Measurements from ENCODE around the gene ELAVL1. TPM values are rescaled to one million over a fixed set of nuclear protein-coding genes. Genes with fewer than 3 reads are reported as not detected.

ELAVL1 gene
- total RNA-seq, 1 donor from 2014 or later, result 17.5 TPM

GRCh38 chr19:7986321-7987113, 18.9 kb downstream of the ELAVL1 start:
- peak; percentile 62 to 75 for DNase-seq (ENCODE audit: low read depth in 2 of 2)

GRCh38 chr19:7985481-7985911, 19.9 kb downstream of the ELAVL1 start:
- no peak for DNase-seq (ENCODE audit: low read depth in 2 of 2)

GRCh38 chr19:7983995-7984837, 21.2 kb downstream of the ELAVL1 start:
- DNase-seq (ENCODE audit: low read depth in 2 of 2), result no peak

GRCh38 chr19:7983286-7983950, 22.0 kb downstream of the ELAVL1 start:
- DNase-seq (ENCODE audit: low read depth in 2 of 2), result no peak

DNA sequence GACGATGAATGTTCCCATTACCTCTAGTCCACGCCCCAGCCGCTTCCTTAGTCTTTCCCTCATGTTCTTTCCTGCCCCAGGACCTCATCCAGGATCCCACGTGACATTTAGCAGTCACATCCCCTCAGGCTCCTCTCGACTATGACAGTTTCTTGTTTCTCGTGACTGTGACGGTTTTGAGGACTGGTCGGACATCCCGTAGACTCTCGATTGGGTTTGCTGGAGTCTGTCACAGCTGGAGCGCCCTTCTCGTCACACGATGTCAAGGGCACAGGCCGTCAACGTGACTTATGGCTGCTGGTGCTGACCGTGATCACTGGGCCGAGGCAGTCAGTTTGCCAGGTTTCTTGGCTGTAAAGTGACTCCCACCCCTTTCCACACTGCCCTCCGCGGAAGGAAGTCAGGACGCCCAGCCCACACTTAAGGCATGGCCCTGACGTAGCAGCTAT, 22.8 kb downstream of the ELAVL1 start:
- peak in 1 of 2 donors; percentile 36 for DNase-seq (ENCODE audit: low read depth in 2 of 2)

GRCh38 chr19:7982103-7982502, 23.3 kb downstream of the ELAVL1 start:
- no peak for DNase-seq (ENCODE audit: low read depth in 2 of 2)

- no peak for DNase-seq (ENCODE audit: low read depth in 2 of 2)
Measured at GRCh38 chr19:7981661-7982060, 23.8 kb downstream of the ELAVL1 start.

GRCh38 chr19:7981199-7981598, 24.2 kb downstream of the ELAVL1 start:
- no peak for DNase-seq (ENCODE audit: low read depth in 2 of 2)

GRCh38 chr19:7980635-7981121, 24.8 kb downstream of the ELAVL1 start:
- no peak for DNase-seq (ENCODE audit: low read depth in 2 of 2)

DNA sequence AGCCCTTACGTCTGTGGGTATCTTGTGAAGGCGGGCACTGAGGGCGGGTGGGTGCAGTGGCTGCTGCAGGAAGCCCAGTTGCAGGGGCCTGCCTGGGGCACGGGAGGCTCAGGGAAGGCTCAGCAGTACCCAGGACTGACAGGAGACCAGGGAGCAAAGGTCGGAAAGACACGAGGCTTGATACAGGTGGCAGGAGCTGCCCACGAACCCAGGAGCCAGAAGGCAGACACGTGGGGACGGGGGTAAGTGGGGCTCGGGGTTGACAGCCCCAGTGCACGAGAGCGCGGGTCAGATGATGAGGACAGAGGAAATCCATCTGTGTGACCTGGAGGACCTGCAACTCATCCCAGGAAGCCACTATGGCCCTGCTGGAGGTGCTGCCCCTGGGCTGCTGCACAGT, 25.3 kb downstream of the ELAVL1 start:
- no peak for DNase-seq (ENCODE audit: low read depth in 2 of 2)

DNA sequence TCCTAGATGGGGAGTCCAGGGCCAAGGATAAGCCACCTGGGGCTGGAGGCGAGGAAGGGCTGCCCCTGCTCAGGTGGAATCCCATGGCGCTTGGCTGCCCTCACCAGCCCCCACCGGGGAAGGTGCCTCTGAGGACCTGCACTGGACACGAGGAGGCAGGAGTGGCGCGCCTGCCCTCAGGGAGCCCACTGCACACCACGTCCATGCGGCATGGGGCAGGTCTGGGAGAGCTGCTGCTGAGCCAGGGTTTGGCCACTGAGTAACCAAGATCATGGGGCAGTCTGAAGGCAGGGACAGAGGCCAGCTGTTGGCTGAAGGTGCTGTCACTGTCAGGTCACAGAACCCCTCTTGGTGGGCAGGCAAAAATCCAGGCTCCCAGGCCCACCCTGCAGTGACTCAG, 25.9 kb downstream of the ELAVL1 start:
- no peak for DNase-seq (ENCODE audit: low read depth in 2 of 2)

DNA sequence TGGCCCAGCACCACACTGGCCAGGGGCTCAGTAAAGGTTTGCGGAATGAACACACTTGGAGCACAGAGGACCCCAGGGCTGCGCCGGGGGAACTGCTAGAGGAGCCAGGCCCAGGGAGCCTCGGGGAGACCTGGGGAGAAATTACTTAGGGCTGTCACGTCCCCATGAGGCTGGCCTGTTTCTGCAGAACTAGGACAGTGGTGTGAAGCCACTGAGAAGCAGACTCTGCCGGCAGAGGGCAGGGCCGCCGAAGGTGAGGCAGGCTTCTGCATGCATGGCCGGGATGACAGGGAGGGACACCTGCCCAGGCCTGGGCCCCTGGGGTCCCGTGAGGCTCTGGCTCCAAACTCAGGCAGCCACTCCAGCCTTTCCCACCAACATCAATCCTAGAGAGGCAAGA, 26.4 kb downstream of the ELAVL1 start:
- DNase-seq (ENCODE audit: low read depth in 2 of 2), result no peak

DNA sequence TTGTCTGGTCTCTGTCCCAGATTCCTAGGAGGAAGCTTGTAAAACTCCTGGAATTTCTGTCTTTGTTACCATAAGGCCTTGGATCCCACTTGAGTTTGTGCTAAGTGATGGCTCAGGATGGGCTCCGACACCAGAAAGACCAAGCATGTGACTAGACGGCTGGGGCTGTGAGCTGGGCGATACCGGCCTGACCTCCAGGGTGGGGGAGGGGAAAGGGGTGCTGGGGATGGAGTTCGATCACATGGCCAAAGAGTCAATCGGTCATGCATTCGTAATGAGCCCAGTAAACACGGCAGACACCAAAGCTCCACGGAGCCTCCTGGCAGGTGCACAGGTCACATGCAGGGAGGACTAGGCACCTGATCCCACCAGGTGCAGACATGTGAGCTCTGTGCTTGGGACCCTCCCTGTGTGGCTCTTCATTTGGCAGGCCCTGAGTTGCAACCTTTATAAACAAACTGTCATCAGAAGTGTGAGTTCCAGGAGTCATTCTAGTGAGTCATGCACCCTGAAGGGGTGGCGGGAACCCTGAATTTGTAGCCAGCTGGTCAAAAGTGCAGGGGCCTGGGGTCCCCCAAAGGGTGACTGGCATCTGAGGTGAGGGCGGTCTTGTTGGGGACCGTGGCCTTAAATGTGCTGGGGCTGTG, 27.1 kb downstream of the ELAVL1 start:
- DNase-seq (ENCODE audit: low read depth in 2 of 2), result no peak

DNA sequence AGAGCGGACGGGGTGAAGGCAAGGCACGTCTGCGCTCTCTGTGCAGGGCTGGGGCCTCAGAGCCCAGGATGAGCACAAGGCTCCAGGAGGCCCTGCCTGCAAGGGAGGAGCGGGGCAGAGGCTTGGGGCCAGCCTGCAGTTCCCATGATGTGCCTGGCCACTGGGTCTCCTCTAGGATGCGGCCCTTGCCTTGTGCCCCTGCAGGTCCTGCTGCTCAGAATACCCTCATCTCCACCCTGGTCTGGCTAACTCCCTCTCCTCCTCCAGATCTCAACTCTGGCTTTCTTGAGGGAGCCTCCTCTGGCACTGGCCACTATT, 27.8 kb downstream of the ELAVL1 start:
- DNase-seq (ENCODE audit: low read depth in 2 of 2), result no peak

GRCh38 chr19:7977021-7977722, 28.3 kb downstream of the ELAVL1 start:
- no peak for DNase-seq (ENCODE audit: low read depth in 2 of 2)

- no peak for DNase-seq (ENCODE audit: low read depth in 2 of 2)
Measured at GRCh38 chr19:7976461-7976860, 29.0 kb downstream of the ELAVL1 start.

GRCh38 chr19:7975037-7975436, 30.4 kb downstream of the ELAVL1 start:
- no peak for DNase-seq (ENCODE audit: low read depth in 2 of 2)

GRCh38 chr19:7973883-7974282, 31.6 kb downstream of the ELAVL1 start:
- no peak for DNase-seq (ENCODE audit: low read depth in 2 of 2)

DNA sequence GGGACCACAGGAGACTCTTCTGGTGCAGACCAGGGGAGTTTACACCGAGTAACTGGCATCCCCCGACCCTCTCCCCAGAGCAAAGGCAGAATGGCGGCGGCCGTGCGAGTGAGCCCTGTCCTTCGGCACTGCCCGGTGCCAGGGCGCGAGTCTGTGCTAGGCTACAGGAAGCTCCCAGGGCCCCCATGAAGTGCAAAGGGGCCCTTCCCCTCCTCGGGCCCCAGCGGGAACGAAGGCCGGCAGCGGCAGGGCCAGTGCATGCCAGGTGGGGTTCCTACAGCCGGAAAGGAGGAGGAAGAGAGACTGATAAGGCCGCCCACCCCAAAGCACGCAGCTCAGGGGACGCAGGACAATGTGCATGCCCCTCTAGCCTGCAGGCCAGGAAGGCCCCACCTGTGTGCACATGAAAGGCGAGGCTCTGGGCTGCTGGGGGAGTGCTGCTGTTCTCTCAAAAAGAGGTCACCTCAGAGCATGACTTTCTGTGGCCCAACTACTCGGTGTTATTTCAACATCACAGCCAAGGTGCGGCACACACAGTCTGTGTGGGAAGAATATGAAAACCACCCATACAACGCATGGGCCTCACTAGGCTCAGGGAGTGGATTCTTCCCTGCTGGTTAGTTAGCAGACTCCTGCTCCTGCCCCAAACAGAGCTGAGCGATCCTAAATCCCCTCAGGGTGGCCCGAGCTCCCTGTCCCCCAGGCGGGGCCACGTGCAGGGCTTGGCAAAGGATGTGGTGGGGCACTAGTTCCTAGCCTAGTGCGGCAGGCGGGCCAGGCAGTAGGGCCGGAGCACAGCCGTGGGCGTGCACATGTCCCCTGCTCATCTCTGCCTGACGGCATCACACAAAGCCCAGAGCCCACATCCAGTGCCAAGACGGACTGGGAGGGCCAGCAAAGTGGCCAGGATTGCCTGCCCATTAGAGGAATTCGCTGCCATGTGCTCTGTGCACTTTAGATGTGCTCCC, 33.6 kb downstream of the ELAVL1 start:
- DNase-seq (ENCODE audit: low read depth in 2 of 2), result no peak

Data from lung microvascular endothelial cell (primary cell).